Left forelimb (tissue), 1 donor: ENCODE results near the gene ZNF442.
"Not testable (repeated sequence)": the region's sequence is repeated elsewhere in the genome, so short reads cannot be mapped to it uniquely, and the experiment has no call there.

Source experiments
- DNase-seq: peaks from one replicate; pipeline ENCODE4 v3.0.0-alpha.2; 2018; ENCODE audit warnings: low spot score

ZNF442 gene

GRCh38 chr19:12365236-12366162 is at the start of gene ZNF442:
Gene ZNF442 (minus strand): TSS chr19:12365683. CDS start chr19:12363631, 2,052 bp downstream.
- peak; percentile 95 for DNase-seq

GRCh38 chr19:12411893-12412292 is 46.4 kb upstream of the ZNF442 start:
- no peak for DNase-seq

GRCh38 chr19:12400633-12401502 is 35.4 kb upstream of the ZNF442 start, which contains the start of gene ZNF799:
Gene ZNF799 (minus strand): TSS chr19:12401271. CDS start chr19:12401070, 201 bp downstream.
- peak; percentile 95 for DNase-seq

- DNase-seq = not testable (repeated sequence)
Measured at GRCh38 chr19:12399901-12400632, 34.6 kb upstream of the ZNF442 start.

- not testable (repeated sequence) for DNase-seq
Measured at GRCh38 chr19:12391148-12391547, 25.7 kb upstream of the ZNF442 start.

- not testable (repeated sequence) for DNase-seq
Measured at GRCh38 chr19:12386365-12386764, 20.9 kb upstream of the ZNF442 start.

- DNase-seq = no peak
Measured at GRCh38 chr19:12380444-12380737, 14.9 kb upstream of the ZNF442 start.

GRCh38 chr19:12379732-12380443 is 14.4 kb upstream of the ZNF442 start:
- no peak for DNase-seq

GRCh38 chr19:12374026-12374425 is 8.5 kb upstream of the ZNF442 start:
- no peak for DNase-seq

- peak; percentile 63 for DNase-seq
Measured at GRCh38 chr19:12364391-12365235, 870 bp downstream of the ZNF442 start.

GRCh38 chr19:12362236-12362635 is 3.2 kb downstream of the ZNF442 start:
- DNase-seq = not testable (repeated sequence)

GRCh38 chr19:12353375-12353774 is 12.1 kb downstream of the ZNF442 start:
- no peak for DNase-seq

GRCh38 chr19:12350890-12351197 is 14.6 kb downstream of the ZNF442 start:
- DNase-seq = no peak

GRCh38 chr19:12350185-12350889 is 15.1 kb downstream of the ZNF442 start:
- DNase-seq = no peak

GRCh38 chr19:12346896-12347295 is 18.6 kb downstream of the ZNF442 start:
- no peak for DNase-seq

- no peak for DNase-seq
Measured at GRCh38 chr19:12345197-12345596, 20.3 kb downstream of the ZNF442 start.

- peak; percentile 97 for DNase-seq
Measured at GRCh38 chr19:12333162-12334159, 32.0 kb downstream of the ZNF442 start, which contains the start of gene ZNF563. Gene ZNF563 (minus strand): TSS chr19:12333633. CDS start chr19:12333482, 151 bp downstream.

- no peak for DNase-seq
Measured at GRCh38 chr19:12331211-12331941, 34.1 kb downstream of the ZNF442 start.
